RWPE1 (cell line): Measurements from ENCODE around the gene UNC5A.
"Not testable (repeated sequence)": the region's sequence is repeated elsewhere in the genome, so short reads cannot be mapped to it uniquely, and the experiment has no call there.

Experiments
- CTCF ChIA-PET: fragments of 350-600 bp; sonication (Branson Sonifier 250); formaldehyde crosslinking; extraction: SDS; loops from one replicate; lab custom pipeline; 2021; lab: Yijun Ruan, JAX
- POLR2A ChIA-PET: fragments of 400-600 bp; formaldehyde crosslinking; extraction: SDS; loops from one replicate; lab custom pipeline; 2020; ENCODE audit warnings: antibody characterized with exemption; ENCODE audit not compliant: low non-redundant PET; lab: Yijun Ruan, JAX
- DNase-seq: peaks from one replicate; pipeline ENCODE4 v3.0.0; 2012; ENCODE audit warnings: low spot score
- H3K27ac ChIP-seq: fragments of 450-650 bp; 2 replicates; pipeline ENCODE4 v1.5.1; 2017
- CTCF ChIP-seq: fragments of 450-650 bp; conservative IDR thresholded peaks from 2 replicates; pipeline ENCODE4 v1.5.1; 2017; ENCODE audit warnings: low read depth, mild to moderate bottlenecking

The UNC5A gene

GRCh38 chr5:176868731-176869130 is 58.4 kb downstream of the UNC5A start:
- POLR2A ChIA-PET, result no interaction called here
- no peak overlapping the region for H3K27ac ChIP-seq
- DNase-seq, result no peak
- CTCF ChIA-PET, result no interaction called here
- no peak for TF ChIP-seq CTCF

- CTCF ChIA-PET, result interaction anchor here (0.6 to 1.0 kb wide), 3 partner anchors 9 to 21 kb away, joined by 3 read pairs; no protein-coding TSS in a partner anchor
- POLR2A ChIA-PET, result no interaction called here
- DNase-seq, result no peak
- no peak for TF ChIP-seq CTCF
- no peak overlapping the region for H3K27ac ChIP-seq
Measured at GRCh38 chr5:176869501-176870109, 59.2 kb downstream of the UNC5A start.

- no peak overlapping the region for H3K27ac ChIP-seq
- peak; percentile 57 for DNase-seq
- POLR2A ChIA-PET, result no interaction called here
- TF ChIP-seq CTCF, result peak; percentile 35
- CTCF ChIA-PET, result interaction anchor here (0.5 to 1.0 kb wide), 7 partner anchors 9 to 219 kb away, joined by 3 to 4 read pairs (median 3); no protein-coding TSS in a partner anchor
Measured at GRCh38 chr5:176870110-176870591, 59.8 kb downstream of the UNC5A start.

- DNase-seq, H3K27ac ChIP-seq, POLR2A ChIA-PET: not testable (repeated sequence)
- CTCF ChIA-PET, result interaction anchor here (0.5 to 1.0 kb wide), 6 partner anchors 8 to 268 kb away, joined by 3 to 4 read pairs (median 3); no protein-coding TSS in a partner anchor
Measured at GRCh38 chr5:176870644-176871043, 60.3 kb downstream of the UNC5A start.

GRCh38 chr5:176872586-176872985 is 62.2 kb downstream of the UNC5A start:
- DNase-seq, POLR2A ChIA-PET: not testable (repeated sequence)
- CTCF ChIA-PET, result interaction anchor here (0.6 kb wide), 1 partner anchor 79 kb away, joined by 3 read pairs; no protein-coding TSS in a partner anchor

GRCh38 chr5:176873011-176873410 is 62.7 kb downstream of the UNC5A start:
- DNase-seq, H3K27ac ChIP-seq, CTCF ChIA-PET, POLR2A ChIA-PET: not testable (repeated sequence)

More at GRCh38 chr5:176872586-176872985, 62.2 kb downstream of the UNC5A start:
- not testable (repeated sequence) for H3K27ac ChIP-seq

- ChIA-PET CTCF (interaction anchor here (0.6 to 1.3 kb wide), 2 partner anchors 82 to 213 kb away, joined by 3 to 4 read pairs; no protein-coding TSS in a partner anchor), POLR2A (no interaction called here)
- no peak for DNase-seq
- no peak for TF ChIP-seq CTCF
- no peak overlapping the region for H3K27ac ChIP-seq
Measured at GRCh38 chr5:176873541-176874172, 63.3 kb downstream of the UNC5A start.
